A549 (cell line): ENCODE results near the gene SCUBE1. TPM values are rescaled to one million over a fixed set of nuclear protein-coding genes. Genes with fewer than 3 reads are reported as not detected.

ENCODE experiments used
- ATAC-seq, 2 experiments: fragments of 200-7000 bp in 1 of 2; fragments of >200 bp in 1 of 2; cut with Nextera tagmentation in 1 of 2; cut with Tn5 transposase in 1 of 2; 3 replicates each; pipeline versions ENCODE4 v1.8.0 to v1.9.1; 2018 to 2020; ENCODE audit warnings: mild to moderate bottlenecking in 1 of 2, moderate library complexity in 1 of 2
- CTCF ChIA-PET: fragments of 300-600 bp; sonication (Branson Sonifier 250); formaldehyde crosslinking; extraction: SDS; loops from one replicate; lab custom pipeline; 2021; ENCODE audit warnings: antibody characterized with exemption, inconsistent platforms; lab: Yijun Ruan, JAX
- POLR2A ChIA-PET: fragments of 350-600 bp; formaldehyde crosslinking; extraction: SDS; loops from one replicate; lab custom pipeline; 2021; ENCODE audit warnings: antibody characterized with exemption, inconsistent platforms; lab: Yijun Ruan, JAX
- DNase-seq, 2 experiments: peaks; one replicate each; pipeline versions ENCODE4 v3.0.0 to v3.0.0-alpha.2; 2011 to 2016; ENCODE audit warnings: low read depth in 1 of 2, low spot score in 1 of 2
- FAIRE-seq: peaks from 2 replicates; lab custom pipeline; 2011; peaks lifted over from hg19 to GRCh38; lab: Jason Lieb, UNC
- H3K27ac ChIP-seq, 2 experiments: fragments of >200 bp; sonication (Bioruptor Twin); formaldehyde crosslinking; 3 replicates each; pipeline ENCODE4 v1.5.1; 2016 to 2017
- H3K4me1 ChIP-seq: fragments of >200 bp; sonication (Bioruptor Twin); formaldehyde crosslinking; 3 replicates; pipeline ENCODE4 v1.6.1; 2016
- H3K4me2 ChIP-seq: fragments of >200 bp; sonication (Bioruptor Twin); formaldehyde crosslinking; 3 replicates; pipeline ENCODE4 v1.6.1; 2016
- H3K4me3 ChIP-seq: fragments of >200 bp; sonication (Bioruptor Twin); formaldehyde crosslinking; 3 replicates; pipeline ENCODE4 v1.5.1; 2016
- H3K9me3 ChIP-seq: fragments of >200 bp; sonication (Bioruptor Twin); formaldehyde crosslinking; 3 replicates; pipeline ENCODE4 v1.6.1; 2016
- ATOH8 ChIP-seq: fragments of 250-450 bp; sonication (Bioruptor Pico); IDR thresholded peaks from 2 replicates; pipeline ENCODE4 v1.5.0; 2020; ENCODE audit warnings: low read depth, mild to moderate bottlenecking, moderate library complexity
- BHLHE40 ChIP-seq: IDR thresholded peaks from 2 replicates; pipeline ENCODE4 v1.6.1; 2012; ENCODE audit warnings: low read depth, low read length, inconsistent platforms
- CBX2 ChIP-seq: fragments of 200-600 bp; sonication (generic); IDR thresholded peaks from 2 replicates; pipeline ENCODE4 v1.6.1; 2016; ENCODE audit warnings: low read depth, mild to moderate bottlenecking, borderline replicate concordance
- CBX8 ChIP-seq: fragments of 200-600 bp; sonication (generic); IDR thresholded peaks from 2 replicates; pipeline ENCODE4 v1.6.1; 2016
- CHD2 ChIP-seq: fragments of 150-350 bp; IDR thresholded peaks from 2 replicates; pipeline ENCODE4 v1.6.1; 2014; ENCODE audit warnings: low read length; ENCODE audit not compliant: partially characterized antibody
- CTCF ChIP-seq: fragments of >200 bp; sonication (Bioruptor Twin); formaldehyde crosslinking; IDR thresholded peaks from 3 replicates; pipeline ENCODE4 v1.5.1; 2016
- E2F6 ChIP-seq: IDR thresholded peaks from 2 replicates; pipeline ENCODE4 v1.6.1; 2012; ENCODE audit warnings: low read depth, borderline replicate concordance
- EHMT2 ChIP-seq: fragments of 200-600 bp; sonication (generic); IDR thresholded peaks from 2 replicates; pipeline ENCODE4 v1.6.1; 2016; ENCODE audit warnings: antibody characterized with exemption, low read depth, mild to moderate bottlenecking, moderate library complexity
- EP300 ChIP-seq, 2 experiments: fragments of >200 bp; sonication (Bioruptor Twin); formaldehyde crosslinking; IDR thresholded peaks; 2 replicates in 1 of 2; 3 replicates in 1 of 2; pipeline ENCODE4 v1.6.1; 2016 to 2017
- FOXS1 ChIP-seq: fragments of 250-450 bp; sonication (Bioruptor Pico); IDR thresholded peaks from 2 replicates; pipeline ENCODE4 v1.5.0; 2020; ENCODE audit warnings: mild to moderate bottlenecking, moderate library complexity
- GATA3 ChIP-seq: IDR thresholded peaks from 2 replicates; pipeline ENCODE4 v1.6.1; 2012; ENCODE audit warnings: borderline replicate concordance
- HMGXB4 ChIP-seq: fragments of 250-450 bp; sonication (Bioruptor Pico); IDR thresholded peaks from 2 replicates; pipeline ENCODE4 v1.5.0; 2021; ENCODE audit warnings: mild to moderate bottlenecking, moderate library complexity, borderline replicate concordance
- HOXA7 ChIP-seq: fragments of 250-450 bp; sonication (Bioruptor Pico); IDR thresholded peaks from 2 replicates; pipeline ENCODE4 v1.5.0; 2020; ENCODE audit warnings: mild to moderate bottlenecking, moderate library complexity
- HOXB13 ChIP-seq: fragments of 250-450 bp; sonication (Bioruptor Pico); IDR thresholded peaks from 2 replicates; pipeline ENCODE4 v1.5.0; 2020; ENCODE audit warnings: low read depth, mild to moderate bottlenecking, moderate library complexity
- JUN ChIP-seq, 2 experiments: fragments of >200 bp; sonication (Bioruptor Twin); formaldehyde crosslinking; IDR thresholded peaks; 2 replicates in 1 of 2; 3 replicates in 1 of 2; pipeline ENCODE4 v1.6.1; 2016 to 2017
- JUNB ChIP-seq: fragments of >200 bp; sonication (Bioruptor Twin); formaldehyde crosslinking; IDR thresholded peaks from 2 replicates; pipeline ENCODE4 v1.6.1; 2016
- KDM5A ChIP-seq: fragments of 200-600 bp; sonication (generic); IDR thresholded peaks from 2 replicates; pipeline ENCODE4 v1.6.1; 2016; ENCODE audit warnings: antibody characterized with exemption, mild to moderate bottlenecking
- MAFK ChIP-seq: fragments of 450-650 bp; IDR thresholded peaks from 2 replicates; pipeline ENCODE4 v1.6.1; 2014; ENCODE audit not compliant: partially characterized antibody
- MAX ChIP-seq: IDR thresholded peaks from 2 replicates; pipeline ENCODE4 v1.6.1; 2012
- MYC ChIP-seq: IDR thresholded peaks from 2 replicates; pipeline ENCODE4 v1.6.1; 2012; ENCODE audit warnings: mild to moderate bottlenecking, inconsistent platforms, low read length, improper control_type of control experiment, borderline replicate concordance
- NFE2L2 ChIP-seq: fragments of 150-350 bp; conservative IDR thresholded peaks from 2 replicates; pipeline ENCODE4 v1.6.1; 2014; ENCODE audit warnings: low read length
- PHF8 ChIP-seq: fragments of 200-600 bp; sonication (generic); IDR thresholded peaks from 2 replicates; pipeline ENCODE4 v1.6.1; 2016; ENCODE audit warnings: low read depth, mild to moderate bottlenecking, antibody characterized with exemption, moderate library complexity, borderline replicate concordance
- POLR2A ChIP-seq: IDR thresholded peaks from 2 replicates; pipeline ENCODE4 v1.6.1; 2012; ENCODE audit warnings: mild to moderate bottlenecking, low read length
- RAD21 ChIP-seq, 2 experiments: fragments of >200 bp in 1 of 2; sonication (Bioruptor Twin) in 1 of 2; formaldehyde crosslinking in 1 of 2; IDR thresholded peaks in 1 of 2; conservative IDR thresholded peaks in 1 of 2; 2 replicates in 1 of 2; 3 replicates in 1 of 2; pipeline ENCODE4 v1.6.1; 2012 to 2018; ENCODE audit warnings: inconsistent platforms in 1 of 2
- RCOR1 ChIP-seq: fragments of 150-350 bp; IDR thresholded peaks from 2 replicates; pipeline ENCODE4 v1.6.1; 2014; ENCODE audit warnings: antibody characterized with exemption, low read length, low read depth
- RFX5 ChIP-seq: fragments of 450-650 bp; IDR thresholded peaks from 2 replicates; pipeline ENCODE4 v1.7.1; 2014; ENCODE audit warnings: antibody characterized with exemption, mild to moderate bottlenecking, moderate library complexity
- SMC3 ChIP-seq: fragments of >200 bp; sonication (Bioruptor Twin); formaldehyde crosslinking; IDR thresholded peaks from 3 replicates; pipeline ENCODE4 v1.6.1; 2018; ENCODE audit warnings: inconsistent platforms
- TFCP2L1 ChIP-seq: fragments of 250-450 bp; sonication (Bioruptor Pico); IDR thresholded peaks from 2 replicates; pipeline ENCODE4 v1.5.0; 2021; ENCODE audit warnings: mild to moderate bottlenecking
- ZNF302 ChIP-seq: fragments of 250-450 bp; sonication (Bioruptor Pico); IDR thresholded peaks from 2 replicates; pipeline ENCODE4 v1.9.0; 2021; ENCODE audit warnings: inconsistent platforms, mild to moderate bottlenecking, moderate library complexity
- ZSCAN20 ChIP-seq: fragments of 250-450 bp; sonication (Bioruptor Pico); IDR thresholded peaks from 2 replicates; pipeline ENCODE4 v1.8.0; 2022; ENCODE audit warnings: mild to moderate bottlenecking, moderate library complexity
- WGBS: methylation state at CpG from one replicate; pipeline ENCODE4 v1.1.6; 2017; ENCODE audit errors: missing lambda C conversion rate; 5-methylcytosine and 5-hydroxymethylcytosine counted together
- polyA plus RNA-seq, 4 experiments: library from polyadenylated mRNA; depleted of rRNA in 3 of 4; stranded (reverse); fragments of >200 nt; fragmentation: RNase III in 1 of 4; extraction: RNeasy Plus Mini Kit Qiagen cat#74134 plus additional on column Dnase treatment in 1 of 4; gene quantifications; 2 replicates in 3 of 4; 3 replicates in 1 of 4; pipeline ENCODE4 v1.2.3, GENCODE V29; 2011 to 2017

The SCUBE1 gene
- polyA plus RNA-seq, 2 of the 4 experiments (the other 2 are of a cell fraction) = 0.01 to 0.12 TPM

- TF ChIP-seq MYC = 0 out of 2 replicates have a peak, but pooled peaks have one; percentile 23
- TF ChIP-seq EHMT2 = no peak
- no peak for TF ChIP-seq KDM5A
- peak; percentile 58 for TF ChIP-seq POLR2A
- TF ChIP-seq ZSCAN20 = no peak
- TF ChIP-seq EP300 (IDR thresholded peaks at IDR 0.05) = no peak
- TF ChIP-seq BHLHE40 = no peak
- no peak for TF ChIP-seq FOXS1 (CRISPR knock-in tag)
- TF ChIP-seq CTCF = no peak
- peak; percentile 95 for TF ChIP-seq MAX
- no peak for TF ChIP-seq CBX8
- TF ChIP-seq CHD2 = no peak
- no peak for TF ChIP-seq RCOR1
- no peak for TF ChIP-seq SMC3
Observed at GRCh38 chr22:43151251-43152002, 191.7 kb downstream of the SCUBE1 start, which contains the start of gene TSPO (continued).

- CTCF ChIA-PET = interaction anchor here (1.0 kb wide), 1 partner anchor 528 kb away, joined by 3 read pairs; no protein-coding TSS in a partner anchor
- peak overlapping the region; percentile 92 to 98 for H3K27ac ChIP-seq
- peaks cover 14% of the 10 kb centered on the region; the same call in 2 of the 3 replicates for H3K4me1 ChIP-seq
- 86% methylated on average over 8 of the region's 15 CpGs for WGBS
- no peak for FAIRE-seq
- peak overlapping the region; percentile 100 for H3K4me2 ChIP-seq
- H3K4me3 ChIP-seq = peak overlapping the region; percentile 93
- POLR2A ChIA-PET = interaction anchor here (0.6 kb wide), 1 partner anchor 23 kb away, joined by 4 read pairs; no protein-coding TSS in a partner anchor
- no peaks in the 10 kb centered on the region for H3K9me3 ChIP-seq
- ATAC-seq = no peak
- no peak for DNase-seq
- TF ChIP-seq GATA3 = no peak
- TF ChIP-seq PHF8 = no peak
- no peak for TF ChIP-seq E2F6
- no peak for TF ChIP-seq ZSCAN20
- no peak for TF ChIP-seq ZNF302 (CRISPR knock-in tag)
- TF ChIP-seq CBX2 = no peak
- no peak for TF ChIP-seq POLR2A
- no peak for TF ChIP-seq HMGXB4 (CRISPR knock-in tag)
- TF ChIP-seq HOXB13 (CRISPR knock-in tag) = no peak
Observed at GRCh38 chr22:43150731-43151206, 192.4 kb downstream of the SCUBE1 start.

- no peak overlapping the region for H3K27ac ChIP-seq
- TF ChIP-seq HOXA7 (CRISPR knock-in tag) = no peak
- no peak for TF ChIP-seq ATOH8 (CRISPR knock-in tag)
- no peak for TF ChIP-seq POLR2A
- no peak for TF ChIP-seq RFX5
- no peak for TF ChIP-seq RAD21 (conservative IDR thresholded peaks at IDR 0.05 in 1 of 2, IDR thresholded peaks at IDR 0.05 in 1 of 2)
- TF ChIP-seq NFE2L2 = no peak
- TF ChIP-seq JUNB = no peak
- no peak for TF ChIP-seq MAFK
- TF ChIP-seq MAX = no peak
- TF ChIP-seq ZNF302 (CRISPR knock-in tag) = no peak
- TF ChIP-seq JUN (IDR thresholded peaks at IDR 0.05) = no peak
- TF ChIP-seq TFCP2L1 = no peak
- TF ChIP-seq RCOR1 = no peak
- no peak for TF ChIP-seq MYC
- no peak for DNase-seq
- no peak for FAIRE-seq
- ATAC-seq = no peak
- no peak overlapping the region for H3K4me3 ChIP-seq
- POLR2A ChIA-PET = no interaction called here
- CTCF ChIA-PET = no interaction called here
- H3K4me2 ChIP-seq = no peak overlapping the region
- H3K9me3 ChIP-seq = no peaks in the 10 kb centered on the region
- WGBS = 80% methylated on average over 1 of the region's 6 CpGs
- H3K4me1 ChIP-seq = peaks cover 9% of the 10 kb centered on the region; the same call in 1 of the 3 replicates
Observed at GRCh38 chr22:43148581-43148980, 194.6 kb downstream of the SCUBE1 start.
